WI38 (cell line): Measurements from ENCODE around the gene PTPN2.

Source experiments
- H3K4me3 ChIP-seq: 2 replicates; pipeline ENCODE4 v1.5.1; 2011; ENCODE audit warnings: low read depth, mild to moderate bottlenecking, control low read depth, low read length
- CTCF ChIP-seq: IDR thresholded peaks from 2 replicates; pipeline ENCODE4 v1.5.1; 2012; ENCODE audit warnings: low read depth, mild to moderate bottlenecking, control low read depth, low read length

Gene PTPN2

GRCh38 chr18:12750076-12750714 lies 133.8 kb downstream of the PTPN2 start:
- TF ChIP-seq CTCF, result no peak
- no peak overlapping the region for H3K4me3 ChIP-seq

- no peak for TF ChIP-seq CTCF
- H3K4me3 ChIP-seq, result no peak overlapping the region
Measured at GRCh38 chr18:12749121-12749520, 134.9 kb downstream of the PTPN2 start.

GRCh38 chr18:12748671-12749070 lies 135.4 kb downstream of the PTPN2 start:
- no peak for TF ChIP-seq CTCF
- H3K4me3 ChIP-seq, result no peak overlapping the region

- no peak for TF ChIP-seq CTCF
- no peak overlapping the region for H3K4me3 ChIP-seq
Measured at GRCh38 chr18:12747530-12748315, 136.3 kb downstream of the PTPN2 start.

- H3K4me3 ChIP-seq, result no peak overlapping the region
- TF ChIP-seq CTCF, result no peak
Measured at GRCh38 chr18:12745095-12745795, 138.8 kb downstream of the PTPN2 start.

- TF ChIP-seq CTCF, result peak; percentile 26; the same call in 1 of the 2 replicates
Measured at GRCh38 chr18:12744103-12744502, 139.9 kb downstream of the PTPN2 start.

GRCh38 chr18:12742453-12742852 lies 141.6 kb downstream of the PTPN2 start:
- no peak for TF ChIP-seq CTCF

More at GRCh38 chr18:12744103-12744502, 139.9 kb downstream of the PTPN2 start:
- no peak overlapping the region for H3K4me3 ChIP-seq

More at GRCh38 chr18:12742453-12742852, 141.6 kb downstream of the PTPN2 start:
- H3K4me3 ChIP-seq, result no peak overlapping the region
